ENCODE results near the gene TGFBR1. TPM values are rescaled to one million over a fixed set of nuclear protein-coding genes. Genes with fewer than 3 reads are reported as not detected.
"Not testable (repeated sequence)": the region's sequence is repeated elsewhere in the genome, so short reads cannot be mapped to it uniquely, and the experiment has no call there.

Gene TGFBR1
- total and polyA plus RNA-seq, 8 donors: 34.6 to 74.1 (median 41.3) TPM

DNA sequence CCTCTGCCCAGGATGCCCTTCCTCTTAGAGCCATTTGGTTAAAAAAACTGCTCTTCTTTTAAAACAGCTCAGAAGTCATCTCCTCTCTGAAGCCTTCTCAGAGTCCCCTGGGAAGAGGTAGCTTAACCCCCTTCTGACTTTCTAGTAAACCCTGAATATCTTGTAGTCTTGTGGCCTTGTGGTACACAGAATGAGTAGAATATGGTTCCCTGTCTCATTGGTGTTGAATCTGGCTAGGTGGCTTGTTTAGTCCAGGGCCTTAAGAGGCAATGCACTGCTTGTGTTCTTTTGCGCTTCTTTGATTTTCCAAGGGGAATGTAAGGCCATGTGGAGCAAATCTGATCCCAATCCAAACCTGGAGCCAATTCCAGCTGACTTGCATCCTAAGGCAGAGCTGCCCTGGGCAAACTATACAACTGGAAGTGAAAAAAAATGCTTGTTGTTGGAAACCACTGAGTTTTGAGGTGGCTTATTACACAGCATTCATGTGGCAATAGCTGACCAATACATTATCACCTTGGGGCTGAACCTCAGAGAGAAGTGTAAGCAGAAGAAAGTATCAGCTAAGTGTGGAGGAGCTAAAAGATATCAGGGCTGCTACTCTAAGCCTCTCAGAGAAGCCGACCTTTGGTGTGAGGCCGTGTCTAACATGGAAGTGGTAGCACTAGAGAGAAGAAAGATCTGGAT is 85.8 kb downstream of the TGFBR1 start:
- no peak overlapping the region for H3K4me3 ChIP-seq
- intact Hi-C loops (cut with DNase I): no loop called here
- no peak overlapping the region for H3K27ac ChIP-seq
- no peak for ATAC-seq
- DNase-seq: no peak
- no peaks in the 10 kb centered on the region for H3K9me3 ChIP-seq
- no peaks in the 10 kb centered on the region for H3K36me3 ChIP-seq
- no peaks in the 10 kb centered on the region for H3K27me3 ChIP-seq
- TF ChIP-seq, protein P1, sequence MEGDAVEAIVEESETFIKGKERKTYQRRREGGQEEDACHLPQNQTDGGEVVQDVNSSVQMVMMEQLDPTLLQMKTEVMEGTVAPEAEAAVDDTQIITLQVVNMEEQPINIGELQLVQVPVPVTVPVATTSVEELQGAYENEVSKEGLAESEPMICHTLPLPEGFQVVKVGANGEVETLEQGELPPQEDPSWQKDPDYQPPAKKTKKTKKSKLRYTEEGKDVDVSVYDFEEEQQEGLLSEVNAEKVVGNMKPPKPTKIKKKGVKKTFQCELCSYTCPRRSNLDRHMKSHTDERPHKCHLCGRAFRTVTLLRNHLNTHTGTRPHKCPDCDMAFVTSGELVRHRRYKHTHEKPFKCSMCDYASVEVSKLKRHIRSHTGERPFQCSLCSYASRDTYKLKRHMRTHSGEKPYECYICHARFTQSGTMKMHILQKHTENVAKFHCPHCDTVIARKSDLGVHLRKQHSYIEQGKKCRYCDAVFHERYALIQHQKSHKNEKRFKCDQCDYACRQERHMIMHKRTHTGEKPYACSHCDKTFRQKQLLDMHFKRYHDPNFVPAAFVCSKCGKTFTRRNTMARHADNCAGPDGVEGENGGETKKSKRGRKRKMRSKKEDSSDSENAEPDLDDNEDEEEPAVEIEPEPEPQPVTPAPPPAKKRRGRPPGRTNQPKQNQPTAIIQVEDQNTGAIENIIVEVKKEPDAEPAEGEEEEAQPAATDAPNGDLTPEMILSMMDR (IDR thresholded peaks at IDR 0.05): no peak
- H3K4me1 ChIP-seq: no peaks in the 10 kb centered on the region

DNA sequence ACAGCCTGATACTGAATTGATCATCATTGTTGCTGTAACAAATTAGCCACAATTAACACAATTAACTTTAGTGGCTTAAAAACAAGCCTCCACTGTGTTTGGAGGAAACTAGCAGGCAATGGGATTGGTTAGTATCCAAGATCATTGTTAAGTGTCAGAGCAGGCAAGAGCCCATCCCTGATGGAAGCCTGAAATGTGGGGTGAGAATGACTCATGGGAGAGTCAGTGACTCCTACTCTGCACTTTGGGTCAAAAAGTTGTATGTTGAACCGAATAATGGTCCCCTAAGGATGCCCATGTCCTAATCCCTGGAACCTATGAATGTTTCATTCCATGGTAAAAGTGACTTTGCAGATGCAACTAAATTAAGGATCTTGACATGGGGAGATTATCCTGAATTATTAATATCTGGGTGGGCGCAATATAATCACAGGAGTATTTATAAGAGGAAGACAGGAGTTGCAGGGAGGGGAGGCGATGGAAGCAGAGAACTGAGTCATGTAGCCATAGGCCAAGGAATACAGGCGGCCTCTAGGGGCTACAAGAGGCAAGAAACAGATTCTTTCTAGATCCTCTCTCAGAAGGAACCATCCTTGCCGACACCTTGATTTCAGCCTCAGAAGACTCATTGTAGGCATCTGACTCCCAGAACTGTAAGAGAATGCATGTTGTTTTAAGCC is 88.0 kb downstream of the TGFBR1 start:
- ATAC-seq (no peak), DNase-seq (no peak)
- Histone ChIP-seq H3K27ac (no peak overlapping the region), H3K27me3 (no peaks in the 10 kb centered on the region), H3K36me3 (no peaks in the 10 kb centered on the region), H3K4me3 (no peak overlapping the region), H3K9me3 (no peaks in the 10 kb centered on the region), H3K4me1 (no peaks in the 10 kb centered on the region)
- intact Hi-C loops (cut with DNase I): no loop called here
- TF ChIP-seq, protein P1 (IDR thresholded peaks at IDR 0.05): no peak

DNA sequence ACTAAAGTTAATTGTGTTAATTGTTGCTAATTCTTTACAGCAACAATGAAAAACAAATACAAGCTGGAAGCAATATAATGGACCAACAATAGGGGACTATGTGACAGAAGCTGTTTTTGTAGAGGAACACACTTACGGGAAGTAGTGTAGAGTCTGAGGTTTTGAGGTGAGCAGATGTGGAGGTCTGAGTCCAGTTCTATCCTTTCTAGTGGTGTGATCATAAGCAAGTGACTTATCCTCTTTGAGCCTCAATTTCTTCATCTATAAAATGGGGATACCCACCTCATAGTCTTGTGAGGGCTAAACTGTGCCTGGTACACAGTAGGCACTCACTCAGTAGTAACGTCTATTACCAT is 88.5 kb downstream of the TGFBR1 start:
- no peak overlapping the region for H3K27ac ChIP-seq
- TF ChIP-seq, protein P1 (IDR thresholded peaks at IDR 0.05): no peak
- no peaks in the 10 kb centered on the region for H3K4me1 ChIP-seq
- no peaks in the 10 kb centered on the region for H3K9me3 ChIP-seq
- H3K27me3 ChIP-seq: no peaks in the 10 kb centered on the region
- H3K36me3 ChIP-seq: no peaks in the 10 kb centered on the region
- intact Hi-C loops (cut with DNase I): no loop called here
- no peak for ATAC-seq
- no peak overlapping the region for H3K4me3 ChIP-seq
- no peak for DNase-seq

DNA sequence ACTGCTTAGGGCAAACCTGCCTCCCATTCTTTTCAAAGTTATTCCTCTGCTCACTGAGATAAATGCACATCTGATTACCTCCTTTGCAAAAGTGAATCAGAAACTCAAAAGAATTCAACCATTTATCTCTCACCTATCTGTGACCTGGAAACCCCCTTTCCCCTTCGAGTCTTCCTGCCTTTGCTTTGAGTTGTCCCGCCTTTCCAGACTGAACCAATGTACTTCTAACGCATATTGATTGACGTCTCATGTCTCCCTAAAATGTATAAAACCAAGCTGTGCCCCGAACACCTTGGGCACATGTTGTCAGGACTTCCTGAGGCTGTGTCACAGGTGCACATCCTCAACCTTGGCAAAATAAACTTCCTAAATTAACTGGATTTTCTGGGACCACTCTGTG is 91.6 kb downstream of the TGFBR1 start:
- H3K27ac ChIP-seq; DNase-seq; H3K36me3 ChIP-seq; ATAC-seq; H3K27me3 ChIP-seq; H3K4me1 ChIP-seq; H3K9me3 ChIP-seq; H3K4me3 ChIP-seq; intact Hi-C loops (cut with DNase I): not testable (repeated sequence)

DNA sequence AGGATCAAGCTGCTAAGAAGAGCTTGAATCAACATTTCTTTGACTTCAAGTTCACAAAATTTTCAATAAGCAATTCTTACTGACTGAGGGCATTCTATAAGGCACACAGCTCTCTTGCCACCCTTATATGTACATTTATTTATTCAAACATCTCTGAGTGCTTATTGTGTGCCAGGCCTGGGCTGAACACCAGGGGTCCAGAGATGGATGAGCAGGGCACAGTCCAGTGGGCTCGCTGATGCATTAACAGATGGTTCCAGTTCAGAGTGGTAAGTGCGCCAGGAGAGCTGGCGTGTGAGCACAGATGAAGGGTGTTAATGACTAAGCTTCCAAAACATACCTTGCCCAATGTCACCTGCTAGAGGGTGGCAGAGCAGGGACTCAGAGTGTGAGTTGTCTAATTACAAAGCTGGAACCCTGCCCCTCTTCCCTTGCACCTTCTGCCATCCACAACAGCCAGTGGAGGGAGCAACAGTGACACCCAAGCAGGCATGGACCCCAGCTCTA is 92.3 kb downstream of the TGFBR1 start:
- no peak for ATAC-seq
- intact Hi-C loops (cut with DNase I): no loop called here
- no peaks in the 10 kb centered on the region for H3K27me3 ChIP-seq
- H3K36me3 ChIP-seq: no peaks in the 10 kb centered on the region
- DNase-seq: no peak
- TF ChIP-seq, protein P1 (IDR thresholded peaks at IDR 0.05): no peak
- no peaks in the 10 kb centered on the region for H3K9me3 ChIP-seq
- H3K4me1 ChIP-seq: no peaks in the 10 kb centered on the region
- no peak overlapping the region for H3K27ac ChIP-seq
- no peak overlapping the region for H3K4me3 ChIP-seq
